K562 (cell line): ENCODE results near the gene QRFP. TPM values are rescaled to one million over a fixed set of nuclear protein-coding genes. Genes with fewer than 3 reads are reported as not detected.

Experiments
- ATAC-seq: fragments of 200-7000 bp; cut with Tn5 transposase; 3 replicates; pipeline ENCODE4 v1.9.1; 2020; ENCODE audit warnings: moderate library complexity
- BruUV-seq: library from RNA; stranded (reverse); fragments of 400-500 nt; replicated peaks from 2 replicates; lab custom pipeline; 2021; lab: Mats Ljungman, UMichigan
- CTCF ChIA-PET: fragments of 300-600 bp; formaldehyde crosslinking; extraction: SDS; loops from one replicate; lab custom pipeline; 2021; ENCODE audit warnings: low intra/inter-chr PET ratio; lab: Yijun Ruan, JAX
- POLR2A ChIA-PET: fragments of 300-600, 350-650 bp; sonication (Branson Sonifier 250); formaldehyde crosslinking; extraction: SDS; loops from one replicate; lab custom pipeline; 2021; ENCODE audit warnings: antibody characterized with exemption, inconsistent platforms; lab: Yijun Ruan, JAX
- DNase-seq, 4 experiments: peaks; one replicate each; pipeline versions ENCODE4 v3.0.0 to v3.0.0-alpha.2; 2011 to 2018; ENCODE audit warnings: low spot score in 3 of 4, mixed read lengths in 3 of 4; ENCODE audit errors: extremely low read depth in 1 of 4
- FAIRE-seq: peaks from 2 replicates; lab custom pipeline; 2011; peaks lifted over from hg19 to GRCh38; lab: Jason Lieb, UNC
- H2AFZ ChIP-seq: 2 replicates; pipeline ENCODE4 v1.6.0; 2011; ENCODE audit warnings: low read depth, low read length, control low read depth, inconsistent platforms
- H3K27ac ChIP-seq: fragments of 200-600 bp; 3 replicates; pipeline ENCODE4 v1.8.0; 2011; ENCODE audit warnings: low read depth, mild to moderate bottlenecking, control low read depth, inconsistent platforms, low read length, moderate library complexity, mixed read lengths; ENCODE audit errors: extremely low read depth
- H3K27me3 ChIP-seq, 2 experiments: fragments of 300-600 bp in 1 of 2; 2 replicates in 1 of 2; 3 replicates in 1 of 2; pipeline versions ENCODE4 v1.6.0 to v1.8.0; 2011; ENCODE audit warnings: inconsistent platforms in 2 of 2, low read length in 2 of 2, mild to moderate bottlenecking in 1 of 2, mixed read lengths in 1 of 2, moderate library complexity in 1 of 2; ENCODE audit not compliant: control insufficient read depth in 2 of 2, insufficient read depth in 2 of 2
- H3K36me3 ChIP-seq: fragments of 300-600 bp; 3 replicates; pipeline ENCODE4 v1.8.0; 2011; ENCODE audit warnings: mild to moderate bottlenecking, low read length, inconsistent platforms; ENCODE audit not compliant: control insufficient read depth, insufficient read depth
- H3K4me1 ChIP-seq, 2 experiments: fragments of 200-600 bp in 1 of 2; replicated peaks in 1 of 2; 2 replicates in 1 of 2; 3 replicates in 1 of 2; pipeline versions ENCODE4 v1.5.1 to v1.8.0; 2011; ENCODE audit warnings: inconsistent platforms in 2 of 2, low read length in 2 of 2, mild to moderate bottlenecking in 1 of 2, mixed read lengths in 1 of 2, moderate library complexity in 1 of 2; ENCODE audit not compliant: control insufficient read depth in 2 of 2, insufficient read depth in 2 of 2
- H3K4me2 ChIP-seq: 2 replicates; pipeline ENCODE4 v1.6.1; 2011; ENCODE audit warnings: low read length, control low read depth, inconsistent platforms, mixed read lengths; ENCODE audit not compliant: insufficient read depth
- H3K4me3 ChIP-seq: fragments of 200-600 bp; sonication (generic), shearing (Covaris generic); 2 replicates; pipeline ENCODE4 v1.5.1; 2016; ENCODE audit warnings: control low read depth, inconsistent platforms
- H3K79me2 ChIP-seq: fragments of 200-600 bp; 3 replicates; pipeline ENCODE4 v1.8.0; 2011; ENCODE audit warnings: low read length, inconsistent platforms; ENCODE audit not compliant: control insufficient read depth, insufficient read depth
- H3K9ac ChIP-seq, 2 experiments: 2 replicates each; pipeline versions ENCODE4 v1.6.0 to v1.6.1; 2011; ENCODE audit warnings: low read depth in 2 of 2, low read length in 2 of 2, control low read depth in 1 of 2, inconsistent platforms in 1 of 2, mild to moderate bottlenecking in 1 of 2, mixed read lengths in 1 of 2; ENCODE audit not compliant: insufficient read depth in 1 of 2
- H3K9me1 ChIP-seq: one replicate; pipeline ENCODE4 v1.6.0; 2011; ENCODE audit warnings: inconsistent platforms, mild to moderate bottlenecking, low read length, moderate library complexity; ENCODE audit not compliant: control insufficient read depth, insufficient read depth
- H3K9me3 ChIP-seq: replicated peaks from 2 replicates; pipeline ENCODE4 v1.5.1; 2011; ENCODE audit warnings: low read depth, low read length, inconsistent platforms; ENCODE audit not compliant: control insufficient read depth, insufficient read depth
- H4K20me1 ChIP-seq: replicated peaks from 2 replicates; pipeline ENCODE4 v1.6.1; 2011; ENCODE audit warnings: low read length, inconsistent platforms, mixed read lengths; ENCODE audit not compliant: control insufficient read depth, insufficient read depth
- DACH1 ChIP-seq: fragments of 450-650 bp; IDR thresholded peaks from 2 replicates; pipeline ENCODE4 v1.6.1; 2018; ENCODE audit not compliant: partially characterized antibody
- EWSR1 ChIP-seq: fragments of 450-650 bp; IDR thresholded peaks from 2 replicates; pipeline ENCODE4 v1.6.1; 2018; ENCODE audit warnings: borderline replicate concordance, mild to moderate bottlenecking, low read depth, moderate library complexity; ENCODE audit not compliant: partially characterized antibody
- HNRNPL ChIP-seq: fragments of 200-400 bp; formaldehyde crosslinking; IDR thresholded peaks from 2 replicates; pipeline ENCODE4 v1.6.1; 2017; ENCODE audit warnings: low read depth, mild to moderate bottlenecking, low read length
- KAT8 ChIP-seq: fragments of 450-650 bp; IDR thresholded peaks from 2 replicates; pipeline ENCODE4 v1.6.1; 2016; ENCODE audit warnings: low read depth, mild to moderate bottlenecking
- KDM5B ChIP-seq: fragments of 200-600 bp; sonication (generic); IDR thresholded peaks from 2 replicates; pipeline ENCODE4 v1.6.1; 2012; ENCODE audit warnings: low read depth, mild to moderate bottlenecking, moderate library complexity, low read length, control low read depth, inconsistent platforms; ENCODE audit not compliant: insufficient replicate concordance
- KHSRP ChIP-seq: fragments of 450-650 bp; IDR thresholded peaks from 2 replicates; pipeline ENCODE4 v1.6.1; 2017
- MAFF ChIP-seq: IDR thresholded peaks from 2 replicates; pipeline ENCODE4 v1.6.1; 2012; ENCODE audit warnings: low read length, improper control_type of control experiment
- MTA1 ChIP-seq: fragments of 450-650 bp; IDR thresholded peaks from 2 replicates; pipeline ENCODE4 v1.6.1; 2017; ENCODE audit warnings: borderline replicate concordance
- NFYB ChIP-seq: IDR thresholded peaks from 2 replicates; pipeline ENCODE4 v1.6.1; 2011; ENCODE audit warnings: mild to moderate bottlenecking, moderate library complexity; ENCODE audit not compliant: insufficient read length; ENCODE audit errors: extremely low read depth
- NR0B1 ChIP-seq: fragments of 450-650 bp; IDR thresholded peaks from one replicate; pipeline ENCODE4 v1.6.1; 2018; ENCODE audit warnings: mild to moderate bottlenecking, moderate library complexity; ENCODE audit not compliant: partially characterized antibody
- PTTG1 ChIP-seq: fragments of 450-650 bp; IDR thresholded peaks from 2 replicates; pipeline ENCODE4 v1.6.1; 2016; ENCODE audit warnings: low read depth, mild to moderate bottlenecking, missing genetic modification characterization, missing compliant biosample characterization
- SP1 ChIP-seq: sonication (generic); formaldehyde crosslinking; IDR thresholded peaks from 2 replicates; pipeline ENCODE4 v1.8.1; 2022; ENCODE audit warnings: mild to moderate bottlenecking, missing genetic modification reagents
- TFAP4 ChIP-seq: sonication (generic); formaldehyde crosslinking; IDR thresholded peaks from 2 replicates; pipeline ENCODE4 v1.8.0; 2022; ENCODE audit warnings: missing genetic modification reagents, mild to moderate bottlenecking, moderate library complexity, borderline replicate concordance
- TGIF2 ChIP-seq: sonication (generic); formaldehyde crosslinking; IDR thresholded peaks from 2 replicates; pipeline ENCODE4 v1.8.1; 2022; ENCODE audit warnings: mild to moderate bottlenecking, missing genetic modification reagents, moderate library complexity
- ZC3H11A ChIP-seq: IDR thresholded peaks from 2 replicates; pipeline ENCODE4 v1.6.1; 2012; ENCODE audit warnings: low read depth, low read length, improper control_type of control experiment
- ZFP91 ChIP-seq: sonication (generic); formaldehyde crosslinking; IDR thresholded peaks from 2 replicates; pipeline ENCODE4 v1.8.0; 2022; ENCODE audit warnings: mild to moderate bottlenecking, missing genetic modification reagents
- ZNF41 ChIP-seq: fragments of 250-450 bp; sonication (Bioruptor Pico); conservative IDR thresholded peaks from 2 replicates; pipeline ENCODE4 v1.4.0; 2020; ENCODE audit warnings: mild to moderate bottlenecking
- ZNF512 ChIP-seq: IDR thresholded peaks from 2 replicates; pipeline ENCODE4 v1.6.1; 2016; ENCODE audit warnings: missing genetic modification characterization, missing compliant biosample characterization
- WGBS: fragments of 100-300 bp; shearing (Covaris generic); methylation state at CpG from one replicate; pipeline ENCODE4 v1.1.6; 2016; ENCODE audit warnings: low coverage, mixed read lengths; ENCODE audit not compliant: insufficient coverage; ENCODE audit errors: missing lambda C conversion rate; 5-methylcytosine and 5-hydroxymethylcytosine counted together
- in situ Hi-C: fragments of 300-500 bp; cut with MboI; formaldehyde crosslinking; loops from 4 replicates; pipeline ENCODE4 v1.15.0; 2018; ENCODE audit warnings: inconsistent platforms, mixed read lengths
- intact Hi-C: fragments of 100-400 bp; cut with micrococcal nuclease; formaldehyde crosslinking; loops from 2 replicates; pipeline ENCODE4 v1.14.2; 2022
- polyA plus RNA-seq, 8 experiments: library from polyadenylated mRNA; depleted of rRNA in 4 of 8; stranded (reverse) in 5 of 8; unstranded in 3 of 8; fragments of >200 nt; fragmentation: Nextera tagmentation in 2 of 8; fragmentation: Illumina TruSeq in 1 of 8; extraction: Ambion mirVana in 2 of 8; extraction: Trizol in 1 of 8; gene quantifications; 2 replicates each; pipeline versions ENCODE4 v1.2.1 to v1.2.3, GENCODE V29; 2011 to 2014; ENCODE audit warnings: inconsistent platforms in 1 of 8, missing spikeins in 1 of 8
- total RNA-seq, 7 experiments: library from RNA; depleted of rRNA in 6 of 7; stranded (reverse); fragments of >200 nt in 6 of 7; fragmentation: Illumina TruSeq in 2 of 7; extraction: Trizol in 2 of 7; gene quantifications; 2 replicates each; pipeline versions ENCODE4 v1.2.1 to v1.2.3, GENCODE V29; 2011 to 2021; ENCODE audit warnings: low replicate concordance in 1 of 7

The QRFP gene
- total and polyA plus RNA-seq, 9 of the 15 experiments (the other 6 are each of a cell fraction or from before 2014, with no cell fraction given) = not detected

GRCh38 chr9:130887494-130888144 is 9.0 kb downstream of the QRFP start:
- no TSS peak for BruUV-seq
- POLR2A ChIA-PET = interaction anchor here (0.8 to 14.2 kb wide), 9 partner anchors 9 to 211 kb away, joined by 3 to 334 read pairs (median 10); partner anchors contain the start of gene QRFP
- intact Hi-C loops = no loop called here
- 88% methylated on average over 25 of the region's 25 CpGs for WGBS
- DNase-seq (peak in 1 of 4 experiments; percentile 55), ATAC-seq (no peak), FAIRE-seq (no peak)
- Histone ChIP-seq H4K20me1 (peaks cover 51% of the 10 kb centered on the region), H3K4me3 (no peak overlapping the region), H3K9ac (peak overlapping the region in 1 of 2 experiments; percentile 43; a peak in 2 of 4 replicates), H3K4me2 (no peak overlapping the region), H3K27me3 (no peaks in the 10 kb centered on the region; a peak in 1 of 5 replicates), H3K9me3 (no peaks in the 10 kb centered on the region), H3K9me1 (peaks cover 3% of the 10 kb centered on the region), H3K27ac (no peak overlapping the region), H3K36me3 (peaks cover 71% of the 10 kb centered on the region), H2AFZ (no peak overlapping the region), H3K4me1 (peaks cover 0 to 40% of the 10 kb centered on the region in 2 experiments; a peak in 1 of 5 replicates), H3K79me2 (no peaks in the 10 kb centered on the region)
- CTCF ChIA-PET = no interaction called here
- in situ Hi-C loops = no loop called here
- TF ChIP-seq MTA1 = no peak
- TF ChIP-seq HNRNPL = no peak
- no peak for TF ChIP-seq NFYB
- no peak for TF ChIP-seq KDM5B
- no peak for TF ChIP-seq ZNF512 (tag)
- TF ChIP-seq EWSR1 = no peak
- TF ChIP-seq ZFP91 = no peak
- TF ChIP-seq KHSRP = no peak
- TF ChIP-seq DACH1 = no peak
- TF ChIP-seq PTTG1 (tag) = no peak
- TF ChIP-seq TFAP4 (CRISPR knock-in tag) = no peak
- no peak for TF ChIP-seq NR0B1
- no peak for TF ChIP-seq MAFF
- TF ChIP-seq ZC3H11A = no peak
- TF ChIP-seq SP1 (CRISPR knock-in tag) = no peak
- TF ChIP-seq ZNF41 (CRISPR knock-in tag) = no peak
- TF ChIP-seq KAT8 = no peak
- TF ChIP-seq TGIF2 = no peak
